ENCODE data around the gene URB1. TPM values are rescaled to one million over a fixed set of nuclear protein-coding genes. Genes with fewer than 3 reads are reported as not detected.
A peak's percentile ranks its signal among the peaks of the same experiment; 100 is the strongest.

The URB1 gene
- total RNA-seq, 1 donor = 21.7 TPM

- no peak overlapping the region for H3K27ac ChIP-seq (ENCODE audit: low read depth, low read length)
- H3K79me2 ChIP-seq (ENCODE audit: insufficient read depth, low read length) = peaks cover 7% of the 10 kb centered on the region
- no peaks in the 10 kb centered on the region for H3K4me1 ChIP-seq (ENCODE audit: insufficient read depth, low read length)
- peaks cover 25% of the 10 kb centered on the region for H3K36me3 ChIP-seq (ENCODE audit: insufficient read depth, low read length)
- no peaks in the 10 kb centered on the region for H3K27me3 ChIP-seq (ENCODE audit: insufficient read depth, low read length)
- TF ChIP-seq CTCF (IDR thresholded peaks at IDR 0.05; ENCODE audit: extremely low read depth, low read depth, low read length) = no peak
- peaks cover 3% of the 10 kb centered on the region for H4K20me1 ChIP-seq (ENCODE audit: insufficient read depth, low read length)
- peak; percentile 68 for DNase-seq (ENCODE audit: insufficient read length, low spot score, missing footprints)
- no peak overlapping the region for H3K4me2 ChIP-seq (ENCODE audit: insufficient read depth, low read length)
- no peaks in the 10 kb centered on the region for H3K9me3 ChIP-seq (ENCODE audit: low read depth, low read length)
- H2AFZ ChIP-seq (ENCODE audit: low read length) = no peak overlapping the region
- H3K4me3 ChIP-seq (ENCODE audit: insufficient read depth, low read length) = no peak overlapping the region
Observed at GRCh38 chr21:32307706-32308105, 85.1 kb downstream of the URB1 start.

GRCh38 chr21:32306021-32306780, 86.6 kb downstream of the URB1 start:
- no peak overlapping the region for H2AFZ ChIP-seq (ENCODE audit: low read length)
- H3K4me3 ChIP-seq (ENCODE audit: insufficient read depth, low read length) = no peak overlapping the region
- H3K36me3 ChIP-seq (ENCODE audit: insufficient read depth, low read length) = peaks cover 23% of the 10 kb centered on the region
- TF ChIP-seq CTCF (IDR thresholded peaks at IDR 0.05; ENCODE audit: extremely low read depth, low read depth, low read length) = peak; percentile 29
- no peaks in the 10 kb centered on the region for H3K27me3 ChIP-seq (ENCODE audit: insufficient read depth, low read length)
- H4K20me1 ChIP-seq (ENCODE audit: insufficient read depth, low read length) = no peaks in the 10 kb centered on the region
- H3K4me1 ChIP-seq (ENCODE audit: insufficient read depth, low read length) = no peaks in the 10 kb centered on the region
- peak; percentile 61 for DNase-seq (ENCODE audit: insufficient read length, low spot score, missing footprints)
- no peak overlapping the region for H3K27ac ChIP-seq (ENCODE audit: low read depth, low read length)
- H3K79me2 ChIP-seq (ENCODE audit: insufficient read depth, low read length) = no peaks in the 10 kb centered on the region
- no peaks in the 10 kb centered on the region for H3K9me3 ChIP-seq (ENCODE audit: low read depth, low read length)
- H3K4me2 ChIP-seq (ENCODE audit: insufficient read depth, low read length) = no peak overlapping the region

DNA sequence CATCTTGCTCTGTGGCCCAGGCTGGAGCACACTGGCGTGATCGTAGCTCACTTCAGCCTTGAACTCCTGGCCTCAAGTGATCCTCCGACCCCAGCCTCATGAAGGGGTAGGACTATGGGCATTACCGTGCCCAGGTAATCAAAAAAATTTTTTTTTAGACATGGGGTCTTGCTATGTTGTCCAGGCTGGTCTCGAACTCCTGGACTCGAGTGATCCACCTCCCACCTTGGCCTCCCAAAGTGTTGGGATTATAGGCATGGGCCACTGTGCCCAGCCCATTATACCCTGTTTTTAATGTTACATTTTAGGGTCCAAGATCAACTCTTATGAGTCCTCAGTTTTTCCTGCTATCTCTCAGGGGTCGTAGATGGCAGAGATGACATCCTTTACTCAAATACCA, 87.8 kb downstream of the URB1 start:
- Histone ChIP-seq H3K4me1 (ENCODE audit: insufficient read depth, low read length) (no peaks in the 10 kb centered on the region), H3K27me3 (ENCODE audit: insufficient read depth, low read length) (no peaks in the 10 kb centered on the region), H4K20me1 (ENCODE audit: insufficient read depth, low read length) (no peaks in the 10 kb centered on the region), H3K4me3 (ENCODE audit: insufficient read depth, low read length) (no peak overlapping the region), H2AFZ (ENCODE audit: low read length) (no peak overlapping the region), H3K4me2 (ENCODE audit: insufficient read depth, low read length) (no peak overlapping the region), H3K9me3 (ENCODE audit: low read depth, low read length) (no peaks in the 10 kb centered on the region), H3K27ac (ENCODE audit: low read depth, low read length) (no peak overlapping the region), H3K36me3 (ENCODE audit: insufficient read depth, low read length) (peaks cover 32% of the 10 kb centered on the region), H3K79me2 (ENCODE audit: insufficient read depth, low read length) (no peaks in the 10 kb centered on the region)
- DNase-seq (ENCODE audit: insufficient read length, low spot score, missing footprints) = no peak
- TF ChIP-seq CTCF (IDR thresholded peaks at IDR 0.05; ENCODE audit: extremely low read depth, low read depth, low read length) = no peak

DNA sequence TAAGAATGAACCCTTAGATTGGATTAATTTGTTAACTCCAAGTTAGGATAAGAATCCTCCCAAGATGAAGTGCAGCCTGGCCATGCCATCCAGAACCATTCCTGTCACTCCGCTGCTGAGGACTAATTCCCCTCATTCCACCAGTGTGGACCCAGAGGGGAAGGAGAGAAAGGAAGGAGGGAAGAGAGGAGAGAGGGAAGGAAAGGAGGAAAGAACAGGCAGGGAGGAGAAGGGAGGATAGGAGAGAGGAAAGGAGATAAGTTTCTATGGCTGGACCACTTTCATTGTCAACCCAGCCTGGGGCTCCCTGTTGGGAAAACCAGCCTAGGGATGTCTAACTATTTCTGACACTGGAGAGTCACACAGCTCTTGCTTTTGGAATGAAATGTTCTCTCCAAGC, 89.4 kb downstream of the URB1 start:
- Histone ChIP-seq H3K4me2 (ENCODE audit: insufficient read depth, low read length) (no peak overlapping the region), H4K20me1 (ENCODE audit: insufficient read depth, low read length) (no peaks in the 10 kb centered on the region), H3K4me3 (ENCODE audit: insufficient read depth, low read length) (no peak overlapping the region), H2AFZ (ENCODE audit: low read length) (no peak overlapping the region), H3K36me3 (ENCODE audit: insufficient read depth, low read length) (peaks cover 22% of the 10 kb centered on the region), H3K4me1 (ENCODE audit: insufficient read depth, low read length) (peaks cover 4% of the 10 kb centered on the region), H3K9me3 (ENCODE audit: low read depth, low read length) (no peaks in the 10 kb centered on the region), H3K27me3 (ENCODE audit: insufficient read depth, low read length) (no peaks in the 10 kb centered on the region), H3K27ac (ENCODE audit: low read depth, low read length) (no peak overlapping the region), H3K79me2 (ENCODE audit: insufficient read depth, low read length) (no peaks in the 10 kb centered on the region)
- TF ChIP-seq CTCF (IDR thresholded peaks at IDR 0.05; ENCODE audit: extremely low read depth, low read depth, low read length) = no peak
- DNase-seq (ENCODE audit: insufficient read length, low spot score, missing footprints) = no peak
